Measurements from ENCODE around the gene ZFAND3.

- TF ChIP-seq CTCF (IDR thresholded peaks at IDR 0.05; ENCODE audit: extremely low read depth in 1 of 2, insufficient read depth in 1 of 2, low read depth in 1 of 2, low read length in 2 of 2): no peak
- TF ChIP-seq MAX (IDR thresholded peaks at IDR 0.05; ENCODE audit: insufficient read depth, insufficient read length): no peak
These were observed 349.2 kb downstream of the ZFAND3 start for GRCh38 chr6:38168699-38169098.
